NCI-H2196 (cell line): Measurements from ENCODE around the gene SH3PXD2B.
A peak's percentile ranks its signal among the peaks of the same experiment; 100 is the strongest.

Source experiments
- DNase-seq: peaks from one replicate; lab custom pipeline; 2025; ENCODE audit not compliant: unreplicated experiment; lab: John Stamatoyannopoulos, UW

The SH3PXD2B gene

DNA sequence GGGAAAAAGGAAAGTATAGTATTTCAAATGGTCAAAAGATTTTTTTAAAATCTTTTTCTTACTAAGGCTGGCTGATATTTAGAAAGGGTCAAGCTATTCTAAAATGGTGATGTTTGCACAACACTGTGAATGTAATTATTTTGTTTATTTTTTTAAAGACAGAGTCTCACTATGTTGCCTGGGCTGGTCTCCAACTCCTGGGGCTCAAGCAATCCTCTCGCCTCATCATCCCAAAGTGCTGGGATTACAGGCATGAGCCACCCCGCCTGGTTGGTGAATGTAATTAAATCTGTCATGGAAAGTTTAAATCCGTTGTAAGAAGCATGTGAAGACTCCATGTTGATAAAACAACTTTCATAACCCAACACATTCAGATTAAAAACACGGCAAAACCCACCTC lies 173.4 kb downstream of the SH3PXD2B start:
- no peak for DNase-seq

DNA sequence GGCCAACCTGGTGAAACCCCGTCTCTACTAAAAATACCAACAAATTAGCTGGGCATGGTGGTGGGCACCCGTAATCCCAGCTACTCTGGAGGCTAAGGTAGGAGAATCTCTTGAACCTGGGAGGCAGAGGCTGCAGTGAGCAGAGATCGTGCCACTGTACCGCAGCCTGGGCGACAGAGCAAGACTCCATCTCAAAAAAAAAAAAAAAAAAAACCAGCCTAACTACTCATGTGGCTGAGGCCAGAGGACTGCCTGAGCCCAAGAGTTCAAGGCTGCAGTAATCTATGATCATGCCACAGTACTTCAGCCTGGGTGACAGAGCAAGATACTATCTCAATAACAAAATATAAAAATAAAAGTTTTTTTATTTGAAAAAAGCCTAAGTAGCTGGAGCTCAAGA lies 174.0 kb downstream of the SH3PXD2B start:
- DNase-seq: no peak

DNA sequence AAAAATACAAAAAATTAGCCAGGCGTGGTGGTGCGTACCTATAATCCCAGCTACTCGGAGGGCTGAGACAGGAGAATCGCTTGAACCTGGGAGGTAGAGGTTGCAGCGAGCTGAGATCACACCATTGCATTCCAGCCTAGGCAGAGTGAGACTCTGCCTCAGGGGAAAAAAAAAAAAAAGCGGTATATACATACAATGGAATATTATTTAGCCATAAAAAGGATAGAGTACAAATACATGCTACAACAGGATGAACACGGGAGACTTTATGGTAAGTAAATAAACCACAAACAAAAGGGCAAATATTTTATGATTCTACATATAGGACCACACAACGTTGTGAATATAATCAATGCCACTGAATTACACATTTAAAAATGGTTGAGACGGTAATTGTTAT lies 176.0 kb downstream of the SH3PXD2B start:
- DNase-seq: no peak

DNA sequence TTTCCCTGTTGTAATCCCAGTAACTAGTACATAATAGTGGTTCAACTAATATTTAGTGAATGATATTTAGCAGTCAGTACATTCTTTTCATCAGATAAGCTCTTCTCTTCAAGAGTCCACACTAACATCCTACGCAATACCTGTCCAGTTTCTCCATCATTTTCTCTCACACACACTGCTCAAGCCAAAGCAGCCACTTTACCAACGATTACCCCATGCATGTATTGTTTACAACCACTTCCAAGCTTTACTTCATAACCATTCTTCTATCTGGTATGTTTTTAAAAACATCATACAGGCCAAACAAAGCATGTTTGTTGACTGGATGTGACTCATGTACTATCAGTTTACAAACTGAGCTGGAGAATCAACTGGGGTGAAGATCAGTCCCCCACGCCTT lies 178.1 kb downstream of the SH3PXD2B start:
- peak; percentile 29 for DNase-seq
